Fibroblast of villous mesenchyme (primary cell): ENCODE data around the gene TNFSF4. TPM values are rescaled to one million over a fixed set of nuclear protein-coding genes. Genes with fewer than 3 reads are reported as not detected.
"Not testable (repeated sequence)": the region's sequence is repeated elsewhere in the genome, so short reads cannot be mapped to it uniquely, and the experiment has no call there.

Experiments
- DNase-seq: peaks from one replicate; pipeline ENCODE4 v3.0.0-alpha.2; 2010; ENCODE audit warnings: low read depth
- H3K4me3 ChIP-seq: 2 replicates; pipeline ENCODE4 v1.5.1; 2011; ENCODE audit warnings: low read depth, mild to moderate bottlenecking, low read length
- CTCF ChIP-seq: IDR thresholded peaks from 2 replicates; pipeline ENCODE4 v1.5.1; 2012; ENCODE audit warnings: low read depth, mild to moderate bottlenecking, low read length; ENCODE audit not compliant: insufficient read depth
- total RNA-seq: library from RNA; depleted of rRNA; stranded (reverse); fragments of >200 nt; gene quantifications from 2 replicates; pipeline ENCODE4 v1.2.3, GENCODE V29; 2012

Gene TNFSF4
- total RNA-seq, 1 donor, result 127 TPM

- no peak overlapping the region for H3K4me3 ChIP-seq
- no peak for TF ChIP-seq CTCF
- no peak for DNase-seq
These were observed 36.2 kb upstream of the TNFSF4 start for GRCh38 chr1:173243300-173243699.

DNA sequence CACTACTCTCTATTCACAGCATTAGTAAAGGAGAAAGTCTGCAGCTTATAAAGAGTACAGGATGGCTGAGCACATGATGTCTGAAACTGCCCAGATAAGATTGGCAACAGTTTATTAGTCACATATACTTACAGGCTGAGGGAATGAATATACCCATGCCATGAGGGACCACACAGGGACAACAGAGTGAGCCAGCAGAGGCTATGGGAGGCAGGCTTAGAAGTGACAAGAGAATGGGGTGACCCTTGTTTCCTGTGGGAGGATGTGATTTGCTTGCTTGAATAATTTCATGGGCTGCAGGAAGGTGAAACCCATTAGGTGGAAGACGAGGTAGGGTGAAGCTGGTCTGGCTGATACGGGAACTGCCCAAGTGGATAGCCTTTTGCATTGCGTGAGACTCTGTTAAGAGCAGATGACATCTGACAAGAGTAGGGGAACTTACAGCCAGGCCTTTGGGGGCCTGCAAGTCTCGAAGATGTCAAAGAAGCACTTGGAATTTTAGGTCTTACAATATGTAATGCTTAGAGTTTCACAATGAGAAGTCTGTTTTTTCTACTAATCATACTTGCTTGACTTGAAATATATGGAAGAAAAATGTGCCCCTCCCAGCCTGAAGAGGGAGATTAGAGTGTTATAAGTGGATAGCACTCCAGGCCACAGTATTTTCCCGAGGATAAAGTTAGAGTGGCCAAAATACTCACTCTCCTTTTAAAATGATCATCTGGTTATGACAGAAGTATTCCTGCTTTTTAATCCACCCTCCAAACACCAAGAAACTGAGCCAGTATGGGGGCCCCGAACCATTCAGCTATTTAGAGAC lies 34.6 kb upstream of the TNFSF4 start:
- DNase-seq, result no peak
- H3K4me3 ChIP-seq, result no peak overlapping the region
- TF ChIP-seq CTCF, result no peak

DNA sequence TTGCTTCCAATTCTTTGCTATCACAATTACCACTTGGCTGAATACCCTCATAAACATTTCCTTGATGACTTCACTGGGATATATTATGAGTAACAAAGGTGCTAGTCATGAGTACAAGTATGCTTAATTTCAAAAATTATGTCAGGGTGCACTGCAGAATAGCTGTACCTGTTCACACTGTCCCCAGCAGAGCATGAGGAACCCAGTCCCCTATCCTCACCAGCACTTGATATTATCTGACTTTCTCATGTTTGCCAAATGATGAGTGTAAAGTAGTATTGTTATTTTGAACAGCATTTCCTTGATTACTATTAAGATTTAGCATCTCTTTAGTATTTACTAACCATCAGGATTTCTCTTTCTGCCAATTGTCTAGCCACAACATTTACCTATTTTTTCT lies 33.5 kb upstream of the TNFSF4 start:
- TF ChIP-seq CTCF, result no peak
- no peak overlapping the region for H3K4me3 ChIP-seq
- DNase-seq, result no peak

DNA sequence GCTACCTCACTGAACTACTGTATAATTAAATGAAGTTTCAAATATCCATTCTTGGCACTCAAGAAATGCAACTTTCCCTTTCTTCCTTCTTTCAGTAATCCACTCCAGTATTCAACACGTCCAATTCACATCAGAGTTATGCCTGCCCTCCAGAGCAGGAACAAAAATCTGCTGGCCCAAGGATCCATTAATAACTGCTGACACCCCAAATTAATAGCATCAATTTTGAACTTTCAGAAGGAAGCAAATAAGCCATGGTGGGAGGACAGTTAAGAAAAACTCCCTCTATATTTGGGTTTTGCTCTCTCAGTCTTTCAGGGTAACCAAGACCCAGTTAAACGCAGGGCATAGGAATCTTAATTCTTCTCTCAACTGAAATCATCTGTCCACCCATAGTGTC lies 31.9 kb upstream of the TNFSF4 start:
- no peak for TF ChIP-seq CTCF
- H3K4me3 ChIP-seq, result no peak overlapping the region
- DNase-seq, result no peak

DNA sequence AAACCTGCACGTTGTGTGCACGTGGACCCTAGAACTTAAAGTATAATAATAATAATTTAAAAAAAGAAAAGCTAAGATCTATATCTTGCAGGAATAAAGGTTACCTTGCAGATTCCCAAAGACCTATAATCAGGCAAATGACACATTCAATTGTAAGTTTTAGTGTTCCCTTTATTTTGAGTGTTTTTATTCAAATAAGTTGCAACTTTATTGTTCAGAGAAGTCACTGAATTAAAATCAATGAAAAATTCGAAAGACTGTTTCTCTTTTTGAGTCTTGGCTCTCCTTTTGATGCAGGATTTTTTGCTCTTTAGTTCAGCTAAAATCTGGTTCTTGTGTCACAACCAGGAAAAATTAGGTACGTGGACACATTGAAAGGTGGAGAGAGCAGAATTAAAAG lies 27.8 kb upstream of the TNFSF4 start:
- no peak for TF ChIP-seq CTCF
- DNase-seq, result no peak
- no peak overlapping the region for H3K4me3 ChIP-seq

- DNase-seq, H3K4me3 ChIP-seq: not testable (repeated sequence)
These were observed 27.3 kb upstream of the TNFSF4 start for GRCh38 chr1:173234434-173234833.

- H3K4me3 ChIP-seq, DNase-seq: not testable (repeated sequence)
These were observed 21.9 kb upstream of the TNFSF4 start for GRCh38 chr1:173229031-173229430.

DNA sequence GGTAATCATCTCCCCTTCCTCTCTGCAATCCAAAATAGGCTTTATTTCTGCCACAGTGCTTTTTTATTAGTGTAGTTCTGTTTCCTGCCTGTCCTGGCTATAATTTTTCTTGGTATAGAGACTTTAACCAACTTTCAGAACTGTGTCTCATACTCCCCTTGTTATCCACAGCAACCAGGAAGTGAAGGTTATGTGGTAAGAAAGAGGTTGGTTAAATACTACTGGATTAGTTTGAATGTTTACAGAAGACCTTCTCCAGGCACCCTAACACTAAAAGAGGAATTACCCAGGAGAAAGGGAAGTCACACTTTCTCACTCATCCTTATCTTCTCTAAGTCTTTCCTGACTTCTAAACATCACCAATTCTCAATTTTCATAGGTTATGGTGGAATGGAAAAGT lies 17.8 kb upstream of the TNFSF4 start:
- TF ChIP-seq CTCF, result no peak
- no peak overlapping the region for H3K4me3 ChIP-seq
- DNase-seq, result no peak
